Measurements from ENCODE around the gene TFDP1.
A peak's percentile ranks its signal among the peaks of the same experiment; 100 is the strongest.

Gene TFDP1

GRCh38 chr13:113598481-113598880, 13.9 kb downstream of the TFDP1 start:
- DNase-seq (ENCODE audit: low read depth): no peak

DNA sequence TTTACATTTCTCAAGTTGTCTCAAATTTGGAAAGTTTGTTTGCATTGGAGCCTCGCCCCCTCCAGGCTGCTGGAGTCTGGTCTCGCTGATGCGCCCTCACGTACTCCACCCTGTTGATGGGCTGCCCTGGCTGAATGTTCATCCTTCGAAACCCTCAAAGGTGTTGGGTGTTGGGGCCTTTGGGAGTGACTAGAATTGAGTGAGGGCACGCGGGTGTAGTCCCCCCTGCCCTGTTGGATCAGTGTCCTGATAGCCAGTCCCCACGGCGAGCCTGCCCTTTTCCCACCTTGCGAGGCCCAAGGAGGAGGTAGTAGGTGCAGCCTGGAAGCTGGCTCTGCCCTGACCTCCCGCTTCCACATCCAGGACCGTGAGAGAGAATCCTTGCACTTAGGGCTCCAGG, 14.8 kb downstream of the TFDP1 start:
- no peak for DNase-seq (ENCODE audit: low read depth)

DNA sequence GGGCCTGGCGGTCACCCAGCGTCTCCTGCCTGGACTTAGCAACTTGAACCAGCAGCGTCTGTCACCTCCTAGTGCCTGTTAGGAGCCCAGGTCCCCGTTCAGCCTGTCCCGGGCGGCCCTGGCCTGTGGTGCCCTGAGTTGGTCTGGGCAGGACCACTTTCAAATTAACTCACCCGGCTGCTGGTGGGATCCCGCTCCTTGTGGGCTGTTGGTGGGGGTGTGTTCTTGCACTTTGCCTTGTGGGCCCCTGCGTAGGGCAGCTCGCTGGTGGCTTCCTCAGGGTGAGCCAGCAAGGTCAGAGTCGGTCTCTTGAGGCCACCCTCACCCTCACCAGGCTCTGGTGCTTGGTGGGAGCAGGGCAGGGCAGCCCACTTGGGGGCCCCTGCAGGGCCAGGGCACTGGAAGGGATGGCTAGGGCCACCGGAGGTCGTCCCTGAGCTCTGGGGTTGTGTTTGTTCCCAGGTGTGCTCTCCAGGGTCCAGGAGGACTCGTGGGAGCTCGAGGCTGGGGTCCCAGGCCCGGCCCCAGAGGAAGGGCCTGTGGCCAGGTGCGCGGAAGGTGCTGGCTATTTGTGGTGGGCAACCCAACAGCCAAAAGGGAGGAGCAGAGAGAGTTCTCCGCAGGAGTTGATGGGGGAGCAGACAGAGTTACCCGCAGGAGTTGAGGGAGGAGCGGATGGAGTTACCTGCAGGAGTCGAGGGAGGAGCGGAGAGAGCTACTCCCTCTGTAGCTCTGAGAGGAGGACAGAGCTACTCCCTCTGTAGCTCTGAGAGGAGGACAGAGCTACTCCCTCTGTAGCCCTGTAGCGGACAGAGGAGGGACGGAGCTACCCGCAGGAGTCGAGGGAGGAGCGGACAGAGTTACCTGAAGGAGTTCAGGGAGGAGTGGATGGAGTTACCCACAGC, 16.9 kb downstream of the TFDP1 start:
- no peak for DNase-seq (ENCODE audit: low read depth)

DNA sequence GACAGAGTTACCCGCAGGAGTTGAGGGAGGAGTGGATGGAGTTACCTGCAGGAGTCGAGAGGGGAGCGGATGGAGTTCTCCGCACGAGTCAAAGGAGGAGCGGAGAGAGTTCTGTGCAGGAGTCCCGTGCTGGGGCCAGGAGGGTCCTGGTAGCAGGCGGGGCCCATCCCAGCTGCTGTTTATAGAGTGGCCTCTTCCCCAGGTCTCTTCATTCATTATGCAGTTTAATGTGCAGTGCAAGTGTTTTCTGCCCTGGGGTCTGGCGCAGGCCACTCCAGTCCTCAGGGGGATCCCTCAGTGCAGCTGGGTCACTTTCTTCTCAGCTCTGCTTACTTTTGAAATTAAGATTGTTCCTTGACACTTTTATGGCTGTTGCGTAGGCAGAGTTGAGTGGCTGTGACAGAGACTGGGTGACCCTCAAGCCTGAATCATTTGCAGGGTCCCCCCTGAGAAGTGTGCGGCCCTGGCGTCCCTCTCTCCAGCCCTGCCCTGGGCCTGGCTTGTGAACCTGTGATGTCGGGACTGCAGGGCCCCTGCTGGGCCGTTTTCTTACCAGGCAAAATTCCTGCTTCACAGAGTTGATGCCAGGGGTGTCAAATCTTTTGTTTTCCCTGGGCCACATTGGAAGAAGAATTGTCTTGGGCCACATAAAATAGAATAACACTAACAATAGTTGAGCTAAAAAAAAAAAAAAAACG, 17.9 kb downstream of the TFDP1 start:
- no peak for DNase-seq (ENCODE audit: low read depth)

- DNase-seq (ENCODE audit: low read depth): no peak
Measured at GRCh38 chr13:113603116-113603710, 18.7 kb downstream of the TFDP1 start.

DNA sequence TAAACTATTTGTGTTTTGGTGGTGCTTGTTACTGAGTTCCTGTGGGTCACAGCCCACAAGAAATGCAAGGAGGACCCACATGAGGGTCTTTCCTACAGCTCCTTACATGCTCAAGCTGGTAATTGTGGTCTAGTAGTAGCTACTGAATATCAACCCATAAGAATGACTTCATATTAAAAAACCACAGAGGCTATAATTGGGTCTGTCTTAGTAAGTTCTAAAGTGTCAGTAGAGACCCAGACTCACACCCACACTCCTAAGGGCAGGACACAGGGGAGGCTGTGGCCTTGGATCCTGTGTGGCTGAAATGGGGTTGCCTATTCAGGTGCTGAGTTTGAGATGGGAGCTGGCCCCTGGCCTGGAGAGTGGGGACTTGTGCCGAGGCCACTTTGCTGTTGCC, 19.6 kb downstream of the TFDP1 start:
- no peak for DNase-seq (ENCODE audit: low read depth)

DNA sequence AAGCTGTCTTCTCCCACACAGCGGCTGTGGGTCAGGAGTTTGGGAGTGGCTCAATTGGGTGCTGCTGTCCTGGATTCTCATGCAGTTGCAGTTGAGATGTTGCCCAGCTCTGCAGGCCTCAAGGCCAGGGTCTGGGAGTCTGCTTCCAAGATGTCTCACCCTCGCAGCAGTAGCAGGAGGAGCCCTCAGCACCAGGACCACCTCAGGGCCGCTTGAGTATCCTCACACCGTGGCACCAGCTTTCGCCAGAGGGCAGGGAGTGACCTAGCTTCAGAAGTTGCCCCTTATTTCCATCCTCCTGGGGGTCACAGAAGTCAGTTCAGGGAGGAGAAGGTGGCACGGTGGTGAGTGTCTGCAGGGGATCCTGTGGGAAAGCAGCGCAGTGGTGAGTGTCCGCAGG, 20.9 kb downstream of the TFDP1 start:
- DNase-seq (ENCODE audit: low read depth): no peak

DNA sequence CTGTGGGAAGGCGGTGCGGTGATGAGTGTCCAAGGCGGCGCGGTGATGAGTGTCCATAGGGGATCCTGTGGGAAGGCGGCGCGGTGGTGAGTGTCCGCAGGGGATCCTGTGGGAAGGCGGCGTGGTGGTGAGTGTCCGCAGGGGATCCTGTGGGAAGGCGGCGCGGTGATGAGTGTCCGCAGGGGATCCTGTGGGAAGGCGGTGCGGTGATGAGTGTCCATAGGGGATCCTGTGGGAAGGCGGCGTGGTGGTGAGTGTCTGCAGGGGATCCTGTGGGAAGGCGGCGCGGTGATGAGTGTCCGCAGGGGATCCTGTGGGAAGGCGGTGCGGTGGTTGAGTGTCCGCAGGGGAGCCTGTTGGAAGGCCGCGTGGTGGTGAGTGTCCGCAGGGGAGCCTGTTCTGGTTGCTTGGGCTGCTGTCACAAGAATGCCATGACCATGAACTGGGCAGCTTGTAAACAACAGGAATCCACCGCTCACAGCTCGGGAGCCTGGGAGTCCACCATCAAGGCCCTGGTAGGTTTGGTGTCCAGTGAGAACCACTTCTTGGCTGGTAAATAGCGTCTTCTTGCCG, 21.4 kb downstream of the TFDP1 start:
- no peak for DNase-seq (ENCODE audit: low read depth)

DNA sequence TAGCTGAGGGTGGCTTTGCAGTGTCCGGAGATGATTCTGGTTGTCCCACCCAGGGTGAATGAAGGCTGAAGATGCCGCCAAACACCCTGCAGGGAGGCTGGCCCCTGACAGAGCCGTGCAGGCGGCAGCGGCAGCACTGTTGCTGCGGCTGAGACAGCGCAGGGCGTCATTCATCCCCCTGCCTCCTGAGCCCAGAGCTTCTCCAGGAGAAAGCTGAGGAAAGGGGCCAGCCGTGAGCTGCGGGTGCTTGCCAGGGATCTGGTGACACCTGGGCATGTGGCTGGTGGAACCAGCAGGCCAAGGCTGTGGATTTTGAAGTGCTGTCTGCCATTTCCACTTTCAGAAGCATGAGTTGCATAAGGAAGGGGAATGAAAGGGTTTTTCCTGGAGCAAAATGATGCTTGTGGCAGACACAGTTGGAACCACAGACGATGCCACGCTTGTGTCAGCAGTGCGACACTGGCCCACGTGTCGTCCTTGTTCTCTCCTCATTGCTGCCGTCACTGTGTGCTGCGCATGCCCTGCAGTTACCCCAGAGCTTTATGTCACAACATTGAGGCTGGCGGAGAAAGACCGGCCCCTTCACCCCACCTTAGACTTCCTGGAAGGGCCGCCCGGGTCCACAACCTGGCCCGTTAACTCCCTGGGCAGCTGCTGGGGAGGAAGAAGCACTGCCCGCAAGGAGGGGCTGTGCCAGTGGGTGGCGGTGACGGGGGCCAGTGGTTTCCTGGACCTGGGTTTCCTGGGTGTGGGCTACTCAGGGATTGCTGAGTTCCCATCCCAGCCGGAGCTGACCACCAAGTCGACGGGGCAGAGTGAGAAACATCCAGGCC, 22.7 kb downstream of the TFDP1 start:
- DNase-seq (ENCODE audit: low read depth): no peak

- DNase-seq (ENCODE audit: low read depth): no peak
Measured at GRCh38 chr13:113607889-113608635, 23.5 kb downstream of the TFDP1 start.

GRCh38 chr13:113608967-113609533, 24.5 kb downstream of the TFDP1 start:
- no peak for DNase-seq (ENCODE audit: low read depth)

DNA sequence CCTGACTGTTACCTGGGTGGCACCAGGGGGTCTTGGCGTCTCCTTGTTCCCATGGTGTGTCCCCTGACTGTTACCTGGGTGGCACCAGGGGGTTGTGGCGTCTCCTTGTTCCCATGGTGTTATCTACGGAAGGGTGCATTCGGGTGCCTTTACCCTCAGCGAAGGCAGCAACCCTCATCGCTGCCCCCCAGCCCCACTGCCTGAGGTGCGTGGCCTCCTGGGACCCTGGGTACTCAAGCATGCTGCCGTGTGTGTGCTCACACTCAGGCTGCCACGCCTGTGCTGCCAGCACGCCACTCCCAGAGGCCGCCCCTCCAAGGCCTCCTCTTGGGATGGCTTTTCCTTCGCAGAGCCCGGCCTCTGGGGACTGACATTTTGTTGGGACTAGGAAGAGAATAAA, 25.1 kb downstream of the TFDP1 start:
- DNase-seq (ENCODE audit: low read depth): no peak

DNA sequence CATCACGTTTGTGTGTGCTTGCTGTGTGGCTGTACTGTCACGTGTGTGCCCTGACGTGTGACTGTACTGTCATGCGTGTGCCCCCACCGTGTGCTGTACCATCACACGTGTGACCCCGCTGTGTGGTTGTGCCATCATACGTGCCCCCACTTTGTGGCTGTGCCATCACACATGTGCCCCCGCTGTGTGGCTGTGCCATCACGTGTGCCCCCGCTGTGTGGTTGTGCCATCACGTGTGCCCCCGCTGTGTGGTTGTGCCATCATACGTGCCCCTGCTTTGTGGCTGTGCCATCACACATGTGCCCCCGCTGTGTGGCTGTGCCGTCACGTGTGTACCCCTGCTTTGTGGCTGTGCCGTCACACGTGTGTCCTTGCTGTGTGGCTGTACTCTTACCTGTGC, 25.7 kb downstream of the TFDP1 start:
- DNase-seq (ENCODE audit: low read depth): no peak

DNA sequence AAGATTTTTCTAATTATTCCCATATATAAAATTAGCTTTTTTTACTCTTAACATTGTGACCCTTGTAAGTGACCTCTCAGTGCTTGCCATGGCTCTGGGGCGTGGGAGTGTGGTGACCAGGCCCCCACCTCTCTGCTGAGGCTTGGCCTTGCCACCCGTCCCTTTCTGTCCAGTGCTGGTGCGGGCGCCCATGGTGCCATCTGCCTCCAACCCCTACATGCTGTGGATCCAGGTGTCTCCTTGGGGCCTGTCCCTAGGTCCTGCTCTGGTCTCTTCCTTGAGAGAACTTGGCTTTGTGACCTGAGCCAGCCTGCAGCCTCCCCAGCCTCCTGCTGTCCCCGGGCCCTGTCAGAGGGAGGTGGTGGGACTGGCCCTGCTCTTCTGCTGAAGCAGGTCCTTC, 27.4 kb downstream of the TFDP1 start:
- DNase-seq (ENCODE audit: low read depth): no peak

DNA sequence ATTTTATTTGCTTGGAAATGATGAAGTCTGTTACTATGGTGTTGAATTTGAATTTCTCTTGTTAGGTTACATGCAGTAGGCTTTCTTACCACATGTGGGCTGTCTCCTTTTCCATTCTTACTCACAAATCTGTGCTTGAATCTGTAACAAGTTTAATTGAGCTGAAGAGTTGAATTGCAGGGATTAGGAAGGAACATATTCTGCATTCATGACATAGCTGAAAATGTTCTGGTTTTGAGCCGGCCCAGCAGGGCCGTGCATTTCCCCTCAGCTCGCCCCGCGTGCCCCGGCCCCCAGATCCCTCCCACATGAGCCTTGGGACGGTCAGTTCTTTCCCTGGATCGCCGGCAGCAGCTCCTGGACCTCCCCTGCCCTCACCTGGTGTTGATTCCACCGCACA, 28.1 kb downstream of the TFDP1 start:
- DNase-seq (ENCODE audit: low read depth): no peak

- DNase-seq (ENCODE audit: low read depth): no peak
Measured at GRCh38 chr13:113613789-113614379, 29.3 kb downstream of the TFDP1 start.

GRCh38 chr13:113616281-113616906, 31.8 kb downstream of the TFDP1 start:
- DNase-seq (ENCODE audit: low read depth): no peak

- DNase-seq (ENCODE audit: low read depth): peak; percentile 63
Measured at GRCh38 chr13:113616991-113617749, 32.6 kb downstream of the TFDP1 start.

GRCh38 chr13:113617961-113618360, 33.4 kb downstream of the TFDP1 start:
- no peak for DNase-seq (ENCODE audit: low read depth)

Data from non-pigmented ciliary epithelial cell (primary cell).